H1 (cell line): Measurements from ENCODE around the gene PKP3. TPM values are rescaled to one million over a fixed set of nuclear protein-coding genes. Genes with fewer than 3 reads are reported as not detected.

ENCODE experiments used
- ATF2 ChIP-seq: IDR thresholded peaks from 2 replicates; pipeline ENCODE4 v1.6.1; 2012; ENCODE audit warnings: low read length, inconsistent platforms
- ATF3 ChIP-seq: IDR thresholded peaks from 2 replicates; pipeline ENCODE4 v1.6.1; 2011; ENCODE audit warnings: low read depth, mild to moderate bottlenecking, low read length; ENCODE audit not compliant: insufficient read depth
- CHD7 ChIP-seq: fragments of 300-600 bp; sonication (generic); IDR thresholded peaks from 2 replicates; pipeline ENCODE4 v1.7.1; 2012; ENCODE audit warnings: low read length, moderate library complexity, mild to moderate bottlenecking, inconsistent platforms; ENCODE audit not compliant: insufficient replicate concordance
- CREB1 ChIP-seq: IDR thresholded peaks from 2 replicates; pipeline ENCODE4 v1.6.1; 2012; ENCODE audit warnings: inconsistent platforms
- EGR1 ChIP-seq: IDR thresholded peaks from 2 replicates; pipeline ENCODE4 v1.6.1; 2011; ENCODE audit warnings: low read depth, low read length, borderline replicate concordance
- EZH2 ChIP-seq: fragments of 200-600 bp; sonication (generic); IDR thresholded peaks from 2 replicates; pipeline ENCODE4 v1.7.1; 2012; ENCODE audit warnings: low read depth, mild to moderate bottlenecking, moderate library complexity, low read length, inconsistent platforms; ENCODE audit not compliant: severe bottlenecking
- JUN ChIP-seq: IDR thresholded peaks from 2 replicates; pipeline ENCODE4 v1.6.1; 2011; ENCODE audit warnings: low read depth, mild to moderate bottlenecking, improper control_type of control experiment, low read length
- POLR2A ChIP-seq, 2 experiments: IDR thresholded peaks; 1 replicate in 1 of 2; 2 replicates in 1 of 2; pipeline ENCODE4 v1.6.1; 2011; ENCODE audit warnings: low read depth in 2 of 2, low read length in 2 of 2, mild to moderate bottlenecking in 2 of 2; ENCODE audit errors: control extremely low read depth in 1 of 2
- polyA plus RNA-seq, 7 experiments: library from polyadenylated mRNA; depleted of rRNA in 3 of 7; stranded (reverse) in 5 of 7; unstranded in 2 of 7; fragments of >200 nt in 5 of 7; fragments of 200-250 nt in 2 of 7; gene quantifications; 1 replicate in 5 of 7; 2 replicates in 1 of 7; 4 replicates in 1 of 7; pipeline versions ENCODE4 v1.2.1 to v1.2.3, GENCODE V29; 2011 to 2013; ENCODE audit warnings: missing spikeins in 2 of 7, mixed read lengths in 2 of 7
- total RNA-seq: library from RNA; stranded (reverse); fragmentation: NEBNext Ultra II Directional; extraction: Animal tissue kit (Norgen Biotek cat#: 25700); gene quantifications from 2 replicates; pipeline ENCODE4 v1.2.1, GENCODE V29; 2021

The PKP3 gene
- total and polyA plus RNA-seq, 2 of the 8 experiments (the other 6 are each of a cell fraction or from before 2014, with no cell fraction given): 16.7 to 28.7 TPM

- no peak for TF ChIP-seq CHD7
- no peak for TF ChIP-seq POLR2A (IDR thresholded peaks at IDR 0.05; ENCODE audit: control extremely low read depth in 1 of 2, low read depth in 2 of 2, low read length in 2 of 2)
- no peak for TF ChIP-seq EGR1
- no peak for TF ChIP-seq JUN
- TF ChIP-seq EZH2: no peak
- TF ChIP-seq CREB1: no peak
- TF ChIP-seq ATF2: no peak
- TF ChIP-seq ATF3: no peak
These were observed 9.2 kb downstream of the PKP3 start (continued) for GRCh38 chr11:403021-403760.
